ENCODE data around the gene RFWD3. TPM values are rescaled to one million over a fixed set of nuclear protein-coding genes. Genes with fewer than 3 reads are reported as not detected.

The RFWD3 gene
- 10.7 and 13.4 TPM in 2 replicates for polyA plus RNA-seq (2011; rRNA removed)
- polyA minus RNA-seq (2011; rRNA and poly(A)+ RNA removed), result 30.2 and 31.3 TPM in 2 replicates

GRCh38 chr16:74666425-74667254 is at the start of gene RFWD3:
Gene RFWD3 (minus strand): TSS chr16:74666877. CDS start chr16:74661449, 5,428 bp downstream.
- Histone ChIP-seq H3K4me3 (ENCODE audit: low read depth, low read length) (peak within 1 kb of the TSS; percentile 87), H3K27me3 (ENCODE audit: control insufficient read depth, insufficient read depth, low read length) (no peaks in the 10 kb centered on the region), H3K27ac (ENCODE audit: low read depth, low read length) (peak within 1 kb of the TSS; percentile 73), H3K9me3 (ENCODE audit: control insufficient read depth, insufficient read depth, low read length) (peaks cover 4% of the 10 kb centered on the region; the same call in 1 of the 2 replicates)
- DNase-seq (ENCODE audit: low read depth, low spot score), result peak; percentile 96
- no peak for TF ChIP-seq CTCF (IDR thresholded peaks at IDR 0.05; ENCODE audit: low read depth, low read length)
- ChIA-PET POLR2A (interaction anchor here (0.6 to 1.1 kb wide), 12 partner anchors 9 to 957 kb away, joined by 3 to 12 read pairs (median 4); partner anchors contain the start of genes ADAT1 and MLKL), CTCF (interaction anchor here (0.7 to 2.2 kb wide), 3 partner anchors 15 to 196 kb away, joined by 3 to 15 read pairs (median 12); no protein-coding TSS in a partner anchor)

- Histone ChIP-seq H3K27me3 (ENCODE audit: control insufficient read depth, insufficient read depth, low read length) (peaks cover 3% of the 10 kb centered on the region), H3K9me3 (ENCODE audit: control insufficient read depth, insufficient read depth, low read length) (no peaks in the 10 kb centered on the region; the same call in 1 of the 2 replicates), H3K4me3 (ENCODE audit: low read depth, low read length) (no peak overlapping the region), H3K27ac (ENCODE audit: low read depth, low read length) (no peak overlapping the region)
- no peak for TF ChIP-seq CTCF (IDR thresholded peaks at IDR 0.05; ENCODE audit: low read depth, low read length)
- CTCF ChIA-PET, result interaction anchor here (0.6 to 8.5 kb wide), 4 partner anchors 9 to 801 kb away, joined by 3 to 208 read pairs (median 4); no protein-coding TSS in a partner anchor
- POLR2A ChIA-PET, result no interaction called here
- no peak for DNase-seq (ENCODE audit: low read depth, low spot score)
These were observed 49.7 kb upstream of the RFWD3 start for GRCh38 chr16:74716355-74716754.

- POLR2A ChIA-PET, result interaction anchor here (0.7 kb wide), 1 partner anchor 12 kb away, joined by 3 read pairs; no protein-coding TSS in a partner anchor
- TF ChIP-seq CTCF (IDR thresholded peaks at IDR 0.05; ENCODE audit: low read depth, low read length), result no peak
- DNase-seq (ENCODE audit: low read depth, low spot score), result no peak
- Histone ChIP-seq H3K9me3 (ENCODE audit: control insufficient read depth, insufficient read depth, low read length) (no peaks in the 10 kb centered on the region; the same call in 1 of the 2 replicates), H3K4me3 (ENCODE audit: low read depth, low read length) (no peak overlapping the region), H3K27me3 (ENCODE audit: control insufficient read depth, insufficient read depth, low read length) (peaks cover 3% of the 10 kb centered on the region), H3K27ac (ENCODE audit: low read depth, low read length) (no peak overlapping the region)
- CTCF ChIA-PET, result interaction anchor here (0.6 to 8.5 kb wide), 2 partner anchors 149 to 392 kb away, joined by 3 to 208 read pairs; no protein-coding TSS in a partner anchor
These were observed 47.2 kb upstream of the RFWD3 start for GRCh38 chr16:74713876-74714275.

GRCh38 chr16:74713325-74713724 is 46.6 kb upstream of the RFWD3 start:
- H3K9me3 ChIP-seq (ENCODE audit: control insufficient read depth, insufficient read depth, low read length), result no peaks in the 10 kb centered on the region
- H3K27me3 ChIP-seq (ENCODE audit: control insufficient read depth, insufficient read depth, low read length), result peaks cover 6% of the 10 kb centered on the region
- CTCF ChIA-PET, result interaction anchor here (0.6 to 8.5 kb wide), 5 partner anchors 11 to 392 kb away, joined by 3 to 208 read pairs (median 16); partner anchors contain the start of gene MLKL
- no peak for TF ChIP-seq CTCF (IDR thresholded peaks at IDR 0.05; ENCODE audit: low read depth, low read length)
- no peak overlapping the region for H3K4me3 ChIP-seq (ENCODE audit: low read depth, low read length)
- no peak overlapping the region for H3K27ac ChIP-seq (ENCODE audit: low read depth, low read length)
- POLR2A ChIA-PET, result interaction anchor here (0.7 kb wide), 1 partner anchor 13 kb away, joined by 3 read pairs; no protein-coding TSS in a partner anchor
- DNase-seq (ENCODE audit: low read depth, low spot score), result no peak

Measured in AG04450 (cell line).